SK-N-SH (cell line): ENCODE data around the gene TOLLIP. TPM values are rescaled to one million over a fixed set of nuclear protein-coding genes. Genes with fewer than 3 reads are reported as not detected.

Experiments
- CTCF ChIA-PET: fragments of 300-600, 350-600 bp; formaldehyde crosslinking; extraction: SDS; loops from one replicate; lab custom pipeline; 2021; lab: Yijun Ruan, JAX
- POLR2A ChIA-PET: fragments of 350-600 bp; sonication (Branson Sonifier 250); formaldehyde crosslinking; extraction: SDS; loops from one replicate; lab custom pipeline; 2020; ENCODE audit warnings: antibody characterized with exemption, inconsistent platforms; lab: Yijun Ruan, JAX
- DNase-seq: peaks from one replicate; pipeline ENCODE4 v3.0.0; 2012
- H2AFZ ChIP-seq: fragments of 200-600 bp; sonication (generic); 2 replicates; pipeline ENCODE4 v1.8.1; 2016; ENCODE audit warnings: antibody characterized with exemption, mild to moderate bottlenecking, low read depth
- H3F3A ChIP-seq: fragments of 200-600 bp; sonication (generic); replicated peaks from 2 replicates; pipeline ENCODE3; 2016; ENCODE audit warnings: antibody characterized with exemption, mild to moderate bottlenecking; ENCODE audit not compliant: insufficient read depth
- H3K27ac ChIP-seq, 2 experiments: fragments of 200-500 bp in 1 of 2; fragments of 200-600 bp in 1 of 2; sonication (Bioruptor generic) in 1 of 2; sonication (generic), shearing (Covaris generic) in 1 of 2; 2 replicates each; pipeline versions ENCODE4 v1.5.1 to v1.6.1; 2014 to 2016; ENCODE audit warnings: low read depth in 2 of 2, inconsistent platforms in 1 of 2, low read length in 1 of 2, mild to moderate bottlenecking in 1 of 2, mixed read lengths in 1 of 2
- H3K27me3 ChIP-seq: fragments of 200-600 bp; sonication (generic), shearing (Covaris generic); 2 replicates; pipeline ENCODE4 v1.6.1; 2016; ENCODE audit warnings: mixed run types; ENCODE audit not compliant: insufficient read depth
- H3K36me3 ChIP-seq, 2 experiments: fragments of 200-500 bp in 1 of 2; fragments of 200-600 bp in 1 of 2; sonication (Bioruptor generic) in 1 of 2; sonication (generic) in 1 of 2; replicated peaks in 1 of 2; 2 replicates each; pipeline versions ENCODE3 to v1.5.1; 2014 to 2016; ENCODE audit warnings: low read length in 1 of 2, mild to moderate bottlenecking in 1 of 2; ENCODE audit not compliant: insufficient read depth in 2 of 2, control insufficient read depth in 1 of 2
- H3K4me1 ChIP-seq, 2 experiments: fragments of 200-500 bp in 1 of 2; fragments of 200-600 bp in 1 of 2; sonication (Bioruptor generic) in 1 of 2; sonication (generic), shearing (Covaris generic) in 1 of 2; 2 replicates each; pipeline versions ENCODE4 v1.5.1 to v1.6.1; 2014 to 2016; ENCODE audit warnings: low read depth in 1 of 2, low read length in 1 of 2, mixed run types in 1 of 2; ENCODE audit not compliant: insufficient read depth in 2 of 2, control insufficient read depth in 1 of 2
- H3K4me2 ChIP-seq: fragments of 200-600 bp; sonication (generic), shearing (Covaris generic); 2 replicates; pipeline ENCODE4 v1.6.1; 2017; ENCODE audit warnings: mixed run types
- H3K4me3 ChIP-seq, 2 experiments: fragments of 200-500 bp in 1 of 2; fragments of 200-600 bp in 1 of 2; sonication (Bioruptor generic) in 1 of 2; sonication (generic), shearing (Covaris generic) in 1 of 2; 2 replicates each; pipeline versions ENCODE4 v1.5.1 to v1.8.1; 2014 to 2016; ENCODE audit warnings: low read depth in 2 of 2, inconsistent platforms in 1 of 2, low read length in 1 of 2, mild to moderate bottlenecking in 1 of 2, mixed read lengths in 1 of 2, moderate library complexity in 1 of 2
- H3K79me2 ChIP-seq: fragments of 200-600 bp; sonication (generic); 2 replicates; pipeline ENCODE4 v1.8.1; 2017; ENCODE audit warnings: mild to moderate bottlenecking; ENCODE audit not compliant: insufficient read depth
- H3K9ac ChIP-seq: fragments of 200-600 bp; sonication (generic); 2 replicates; pipeline ENCODE4 v1.6.1; 2017; ENCODE audit warnings: mixed run types
- H3K9me2 ChIP-seq: fragments of 200-600 bp; sonication (generic); 2 replicates; pipeline ENCODE4 v1.6.1; 2017; ENCODE audit warnings: mixed run types
- H3K9me3 ChIP-seq: fragments of 200-600 bp; sonication (generic); 2 replicates; pipeline ENCODE4 v1.6.1; 2017; ENCODE audit warnings: mixed run types, mild to moderate bottlenecking, moderate library complexity
- H4K20me1 ChIP-seq: fragments of 200-600 bp; sonication (generic); 2 replicates; pipeline ENCODE4 v1.6.1; 2017; ENCODE audit warnings: mild to moderate bottlenecking, mixed run types; ENCODE audit not compliant: insufficient read depth
- CHD2 ChIP-seq: fragments of 150-350 bp; IDR thresholded peaks from 2 replicates; pipeline ENCODE4 v1.6.1; 2018; ENCODE audit warnings: low read length; ENCODE audit not compliant: partially characterized antibody
- EP300 ChIP-seq, 2 experiments: IDR thresholded peaks; 2 replicates each; pipeline versions ENCODE4 v1.4.0 to v1.6.1; 2012; ENCODE audit warnings: borderline replicate concordance in 1 of 2, low read depth in 1 of 2, low read length in 1 of 2
- EZH2phosphoT487 ChIP-seq: fragments of 200-600 bp; sonication (generic); IDR thresholded peaks from 2 replicates; pipeline ENCODE4 v1.6.1; 2017; ENCODE audit warnings: low read depth, mixed run types, mild to moderate bottlenecking, antibody characterized with exemption, moderate library complexity, borderline replicate concordance
- FOSL2 ChIP-seq: IDR thresholded peaks from 2 replicates; pipeline ENCODE4 v1.4.0; 2012; ENCODE audit warnings: low read depth, mild to moderate bottlenecking, moderate library complexity, borderline replicate concordance
- FOXJ3 ChIP-seq: sonication (generic); formaldehyde crosslinking; IDR thresholded peaks from 2 replicates; pipeline ENCODE4 v1.5.1; 2020; ENCODE audit warnings: mild to moderate bottlenecking, missing genetic modification reagents
- FOXM1 ChIP-seq: IDR thresholded peaks from 2 replicates; pipeline ENCODE4 v1.4.0; 2012; ENCODE audit warnings: low read depth, mild to moderate bottlenecking
- GABPA ChIP-seq: IDR thresholded peaks from 2 replicates; pipeline ENCODE4 v1.4.0; 2012; ENCODE audit warnings: low read depth, mild to moderate bottlenecking
- MAX ChIP-seq: IDR thresholded peaks from 2 replicates; pipeline ENCODE4 v1.4.0; 2012; ENCODE audit warnings: low read depth
- MXI1 ChIP-seq: IDR thresholded peaks from 2 replicates; pipeline ENCODE4 v1.6.1; 2012; ENCODE audit warnings: mild to moderate bottlenecking, low read depth, low read length, improper control_type of control experiment
- NFIC ChIP-seq: IDR thresholded peaks from 2 replicates; pipeline ENCODE4 v1.4.0; 2012; ENCODE audit warnings: borderline replicate concordance
- NRF1 ChIP-seq: IDR thresholded peaks from 2 replicates; pipeline ENCODE4 v1.6.1; 2012; ENCODE audit warnings: low read depth, mild to moderate bottlenecking, low read length
- POLR2AphosphoS5 ChIP-seq: IDR thresholded peaks from 2 replicates; pipeline ENCODE4 v1.6.1; 2012; ENCODE audit warnings: low read depth, low read length
- RCOR1 ChIP-seq: fragments of 150-350 bp; IDR thresholded peaks from 2 replicates; pipeline ENCODE4 v1.6.1; 2017; ENCODE audit warnings: antibody characterized with exemption, low read length
- RXRA ChIP-seq: IDR thresholded peaks from 2 replicates; pipeline ENCODE4 v1.4.0; 2012; ENCODE audit warnings: low read depth, mild to moderate bottlenecking, borderline replicate concordance
- SIN3A ChIP-seq: IDR thresholded peaks from 2 replicates; pipeline ENCODE4 v1.6.1; 2012; ENCODE audit warnings: low read depth, mild to moderate bottlenecking, low read length, moderate library complexity, borderline replicate concordance
- SMC3 ChIP-seq: IDR thresholded peaks from 2 replicates; pipeline ENCODE4 v1.6.1; 2012; ENCODE audit warnings: low read depth, low read length, improper control_type of control experiment
- TEAD4 ChIP-seq: IDR thresholded peaks from 2 replicates; pipeline ENCODE4 v1.4.0; 2012; ENCODE audit warnings: mild to moderate bottlenecking, borderline replicate concordance; ENCODE audit not compliant: insufficient read depth
- USF1 ChIP-seq: IDR thresholded peaks from 2 replicates; pipeline ENCODE4 v1.4.0; 2012; ENCODE audit warnings: low read depth, borderline replicate concordance
- YY1 ChIP-seq: IDR thresholded peaks from 2 replicates; pipeline ENCODE4 v1.4.0; 2012; ENCODE audit warnings: low read depth, mild to moderate bottlenecking
- WGBS: methylation state at CpG from one replicate; pipeline ENCODE4 v1.1.6; 2017; ENCODE audit warnings: low lambda C conversion rate; 5-methylcytosine and 5-hydroxymethylcytosine counted together
- polyA plus RNA-seq, 3 experiments: library from polyadenylated mRNA; depleted of rRNA; stranded (reverse); fragments of >200 nt; gene quantifications; 2 replicates each; pipeline ENCODE4 v1.2.3, GENCODE V29; 2012
- TF ChIP-seq, protein P1 (sequence below): fragments of 200-600 bp; sonication (generic); IDR thresholded peaks from 2 replicates; pipeline ENCODE4 v1.6.1; 2017; ENCODE audit warnings: antibody characterized with exemption, mild to moderate bottlenecking, moderate library complexity
- TF ChIP-seq, protein P2 (sequence below): fragments of 150-350 bp; IDR thresholded peaks from 2 replicates; pipeline ENCODE4 v1.6.1; 2017; ENCODE audit warnings: antibody characterized with exemption, low read length, low read depth, borderline replicate concordance
- TF ChIP-seq, protein P3 (sequence below): IDR thresholded peaks from 2 replicates; pipeline ENCODE4 v1.4.0; 2012; ENCODE audit warnings: low read depth, borderline replicate concordance

TOLLIP gene
- polyA plus RNA-seq, 1 of the 3 experiments (the other 2 are of a cell fraction), result 55.4 TPM

DNA sequence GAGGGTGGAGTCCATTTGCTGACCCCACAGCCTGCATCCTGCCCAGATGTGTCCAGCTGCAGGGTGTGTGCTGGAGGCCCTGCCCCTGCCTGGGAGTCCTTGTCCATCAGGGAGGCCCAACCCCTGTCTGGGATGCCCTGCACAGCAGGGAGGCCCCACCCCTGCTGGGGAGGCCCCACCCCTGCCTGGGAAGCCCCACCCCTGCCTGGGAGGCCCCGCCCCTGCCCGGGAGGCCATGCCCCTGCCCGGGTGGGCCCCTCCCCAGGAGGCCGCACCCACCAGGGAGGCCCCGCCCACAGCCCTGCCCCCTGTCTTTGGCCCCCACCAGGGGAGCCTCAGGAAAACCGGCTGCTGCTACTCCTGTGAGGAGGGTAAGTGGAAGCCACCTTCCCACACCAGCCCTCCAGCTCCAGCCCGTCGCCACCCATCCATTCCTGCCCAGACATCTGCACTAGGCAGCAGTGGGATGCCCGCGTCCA lies 49.4 kb downstream of the TOLLIP start:
- POLR2A ChIA-PET, result no interaction called here
- WGBS, result 88% methylated on average over 4 of the region's 10 CpGs

DNA sequence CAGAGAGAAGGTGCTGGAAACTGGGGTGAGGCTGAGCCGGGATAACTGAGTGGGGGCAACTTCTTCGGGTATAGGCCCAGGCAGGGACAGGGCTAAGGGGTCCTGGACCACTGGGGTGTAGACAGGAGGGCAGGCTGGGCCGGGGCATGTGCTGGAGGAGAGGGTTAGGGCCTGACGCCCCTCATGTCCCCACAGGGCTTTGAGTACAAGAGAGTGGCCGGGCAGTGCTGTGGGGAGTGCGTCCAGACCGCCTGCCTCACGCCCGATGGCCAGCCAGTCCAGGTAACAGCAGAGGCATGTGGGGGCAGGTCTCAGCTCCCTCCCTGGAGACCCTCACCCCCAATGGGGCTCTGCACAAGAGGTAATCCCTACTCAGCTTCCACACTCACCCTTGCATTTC lies 49.9 kb downstream of the TOLLIP start:
- H3K27ac ChIP-seq, result no peak overlapping the region
- ChIA-PET POLR2A (no interaction called here), CTCF (no interaction called here)
- H3K4me1 ChIP-seq, result peaks cover 0 to 13% of the 10 kb centered on the region in 2 experiments; a peak in 1 of 4 replicates
- H4K20me1 ChIP-seq, result no peaks in the 10 kb centered on the region
- no peaks in the 10 kb centered on the region for H3K36me3 ChIP-seq
- no peak overlapping the region for H3K4me3 ChIP-seq
- H3K9me2 ChIP-seq, result no peaks in the 10 kb centered on the region
- DNase-seq, result no peak
- no peaks in the 10 kb centered on the region for H3K27me3 ChIP-seq
- H3K9me3 ChIP-seq, result no peaks in the 10 kb centered on the region
- H2AFZ ChIP-seq, result no peak overlapping the region
- no peaks in the 10 kb centered on the region for H3F3A ChIP-seq
- H3K4me2 ChIP-seq, result no peak overlapping the region
- WGBS, result 65% methylated on average over 7 of the region's 9 CpGs
- H3K9ac ChIP-seq, result no peak overlapping the region
- H3K79me2 ChIP-seq, result no peaks in the 10 kb centered on the region
- TF ChIP-seq SIN3A (no peak), TEAD4 (no peak), SMC3 (no peak), YY1 (no peak), EZH2phosphoT487 (no peak), MXI1 (no peak), NRF1 (no peak), POLR2AphosphoS5 (no peak)
- TF ChIP-seq, protein P1, sequence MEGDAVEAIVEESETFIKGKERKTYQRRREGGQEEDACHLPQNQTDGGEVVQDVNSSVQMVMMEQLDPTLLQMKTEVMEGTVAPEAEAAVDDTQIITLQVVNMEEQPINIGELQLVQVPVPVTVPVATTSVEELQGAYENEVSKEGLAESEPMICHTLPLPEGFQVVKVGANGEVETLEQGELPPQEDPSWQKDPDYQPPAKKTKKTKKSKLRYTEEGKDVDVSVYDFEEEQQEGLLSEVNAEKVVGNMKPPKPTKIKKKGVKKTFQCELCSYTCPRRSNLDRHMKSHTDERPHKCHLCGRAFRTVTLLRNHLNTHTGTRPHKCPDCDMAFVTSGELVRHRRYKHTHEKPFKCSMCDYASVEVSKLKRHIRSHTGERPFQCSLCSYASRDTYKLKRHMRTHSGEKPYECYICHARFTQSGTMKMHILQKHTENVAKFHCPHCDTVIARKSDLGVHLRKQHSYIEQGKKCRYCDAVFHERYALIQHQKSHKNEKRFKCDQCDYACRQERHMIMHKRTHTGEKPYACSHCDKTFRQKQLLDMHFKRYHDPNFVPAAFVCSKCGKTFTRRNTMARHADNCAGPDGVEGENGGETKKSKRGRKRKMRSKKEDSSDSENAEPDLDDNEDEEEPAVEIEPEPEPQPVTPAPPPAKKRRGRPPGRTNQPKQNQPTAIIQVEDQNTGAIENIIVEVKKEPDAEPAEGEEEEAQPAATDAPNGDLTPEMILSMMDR, result no peak
- TF ChIP-seq, protein P2, sequence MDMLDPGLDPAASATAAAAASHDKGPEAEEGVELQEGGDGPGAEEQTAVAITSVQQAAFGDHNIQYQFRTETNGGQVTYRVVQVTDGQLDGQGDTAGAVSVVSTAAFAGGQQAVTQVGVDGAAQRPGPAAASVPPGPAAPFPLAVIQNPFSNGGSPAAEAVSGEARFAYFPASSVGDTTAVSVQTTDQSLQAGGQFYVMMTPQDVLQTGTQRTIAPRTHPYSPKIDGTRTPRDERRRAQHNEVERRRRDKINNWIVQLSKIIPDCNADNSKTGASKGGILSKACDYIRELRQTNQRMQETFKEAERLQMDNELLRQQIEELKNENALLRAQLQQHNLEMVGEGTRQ, result no peak

More for the DNA sequence above, 49.4 kb downstream of the TOLLIP start:
- H3K4me1 ChIP-seq, result peaks cover 0 to 13% of the 10 kb centered on the region in 2 experiments; a peak in 1 of 4 replicates
- no peaks in the 10 kb centered on the region for H3K27me3 ChIP-seq
- H4K20me1 ChIP-seq, result no peaks in the 10 kb centered on the region
- TF ChIP-seq RCOR1, result no peak
- no peak for TF ChIP-seq GABPA
- TF ChIP-seq NFIC, result no peak
- TF ChIP-seq RXRA, result no peak
- no peak for TF ChIP-seq USF1
- TF ChIP-seq EP300 (IDR thresholded peaks at IDR 0.05; ENCODE audit: borderline replicate concordance in 1 of 2, low read depth in 1 of 2, low read length in 1 of 2), result no peak
- no peak for TF ChIP-seq FOSL2
- TF ChIP-seq TEAD4, result no peak
- TF ChIP-seq SIN3A, result no peak
- no peak for TF ChIP-seq FOXJ3 (CRISPR knock-in tag)
- TF ChIP-seq, protein P3, sequence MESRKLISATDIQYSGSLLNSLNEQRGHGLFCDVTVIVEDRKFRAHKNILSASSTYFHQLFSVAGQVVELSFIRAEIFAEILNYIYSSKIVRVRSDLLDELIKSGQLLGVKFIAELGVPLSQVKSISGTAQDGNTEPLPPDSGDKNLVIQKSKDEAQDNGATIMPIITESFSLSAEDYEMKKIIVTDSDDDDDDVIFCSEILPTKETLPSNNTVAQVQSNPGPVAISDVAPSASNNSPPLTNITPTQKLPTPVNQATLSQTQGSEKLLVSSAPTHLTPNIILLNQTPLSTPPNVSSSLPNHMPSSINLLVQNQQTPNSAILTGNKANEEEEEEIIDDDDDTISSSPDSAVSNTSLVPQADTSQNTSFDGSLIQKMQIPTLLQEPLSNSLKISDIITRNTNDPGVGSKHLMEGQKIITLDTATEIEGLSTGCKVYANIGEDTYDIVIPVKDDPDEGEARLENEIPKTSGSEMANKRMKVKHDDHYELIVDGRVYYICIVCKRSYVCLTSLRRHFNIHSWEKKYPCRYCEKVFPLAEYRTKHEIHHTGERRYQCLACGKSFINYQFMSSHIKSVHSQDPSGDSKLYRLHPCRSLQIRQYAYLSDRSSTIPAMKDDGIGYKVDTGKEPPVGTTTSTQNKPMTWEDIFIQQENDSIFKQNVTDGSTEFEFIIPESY, result no peak
- no peak for TF ChIP-seq FOXM1
- no peak for TF ChIP-seq MAX
- no peak for TF ChIP-seq CHD2
- TF ChIP-seq POLR2AphosphoS5, result no peak
- TF ChIP-seq, all 33 proteins: peak for 0
- Histone ChIP-seq H3K79me2 (no peaks in the 10 kb centered on the region), H3K4me3 (no peak overlapping the region), H3K36me3 (no peaks in the 10 kb centered on the region), H3K9ac (no peak overlapping the region), H2AFZ (no peak overlapping the region), H3K9me3 (no peaks in the 10 kb centered on the region), H3F3A (no peaks in the 10 kb centered on the region), H3K4me2 (no peak overlapping the region), H3K27ac (no peak overlapping the region), H3K9me2 (no peaks in the 10 kb centered on the region)
- peak; percentile 91 for DNase-seq
- CTCF ChIA-PET, result no interaction called here
